GM19438 (cell line): ENCODE measurements around the gene OR51G2.

Experiments
- ATAC-seq: cut with Tn5 transposase; IDR thresholded peaks from one replicate; pipeline ENCODE4 v1.9.1; 2021; ENCODE audit warnings: low read depth; ENCODE audit not compliant: unreplicated experiment

Gene OR51G2

DNA sequence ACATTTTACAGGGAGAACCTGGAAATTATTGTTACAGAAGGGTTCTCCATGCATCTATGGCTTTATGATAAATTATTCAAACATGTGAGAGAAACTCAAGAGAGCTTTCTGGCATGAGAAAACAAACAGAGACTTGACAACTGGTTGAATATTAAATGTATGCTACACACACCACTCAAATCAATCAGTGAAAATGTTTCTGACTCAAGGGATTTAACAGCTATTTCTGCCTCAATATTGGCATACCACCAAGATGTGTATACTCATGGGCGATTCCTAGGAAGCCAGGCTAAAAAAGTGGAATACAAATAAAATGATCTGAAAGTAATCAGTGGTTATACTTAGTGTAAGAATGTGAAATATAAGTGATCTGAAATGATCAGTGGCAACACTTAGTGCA, 53.3 kb downstream of the OR51G2 start:
- ATAC-seq = no peak

DNA sequence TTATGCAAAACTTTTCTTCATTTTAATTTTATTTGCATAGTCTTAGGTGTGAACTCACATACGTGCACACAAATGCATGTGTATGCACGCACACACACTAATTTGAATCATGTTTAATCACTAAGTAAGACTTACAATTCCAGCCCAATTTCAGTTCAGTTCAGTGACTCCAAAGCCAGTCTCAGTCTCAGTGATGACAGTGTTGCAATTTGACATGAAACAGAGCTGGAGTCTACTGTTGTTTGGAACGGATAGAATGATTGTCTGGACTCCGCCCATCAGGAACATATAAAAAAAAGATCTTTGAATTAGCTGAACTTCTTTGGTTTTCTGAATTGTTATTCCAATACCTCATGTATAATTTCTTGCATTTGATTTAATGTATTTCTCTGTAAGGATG, 55.3 kb downstream of the OR51G2 start:
- no peak for ATAC-seq
